NK-92 (cell line): Measurements from ENCODE around the gene SCFD2.
"Not testable (repeated sequence)": the region's sequence is repeated elsewhere in the genome, so short reads cannot be mapped to it uniquely, and the experiment has no call there.

ENCODE experiments used
- DNase-seq: peaks from one replicate; lab custom pipeline; 2025; ENCODE audit not compliant: unreplicated experiment; lab: John Stamatoyannopoulos, UW

The SCFD2 gene

DNA sequence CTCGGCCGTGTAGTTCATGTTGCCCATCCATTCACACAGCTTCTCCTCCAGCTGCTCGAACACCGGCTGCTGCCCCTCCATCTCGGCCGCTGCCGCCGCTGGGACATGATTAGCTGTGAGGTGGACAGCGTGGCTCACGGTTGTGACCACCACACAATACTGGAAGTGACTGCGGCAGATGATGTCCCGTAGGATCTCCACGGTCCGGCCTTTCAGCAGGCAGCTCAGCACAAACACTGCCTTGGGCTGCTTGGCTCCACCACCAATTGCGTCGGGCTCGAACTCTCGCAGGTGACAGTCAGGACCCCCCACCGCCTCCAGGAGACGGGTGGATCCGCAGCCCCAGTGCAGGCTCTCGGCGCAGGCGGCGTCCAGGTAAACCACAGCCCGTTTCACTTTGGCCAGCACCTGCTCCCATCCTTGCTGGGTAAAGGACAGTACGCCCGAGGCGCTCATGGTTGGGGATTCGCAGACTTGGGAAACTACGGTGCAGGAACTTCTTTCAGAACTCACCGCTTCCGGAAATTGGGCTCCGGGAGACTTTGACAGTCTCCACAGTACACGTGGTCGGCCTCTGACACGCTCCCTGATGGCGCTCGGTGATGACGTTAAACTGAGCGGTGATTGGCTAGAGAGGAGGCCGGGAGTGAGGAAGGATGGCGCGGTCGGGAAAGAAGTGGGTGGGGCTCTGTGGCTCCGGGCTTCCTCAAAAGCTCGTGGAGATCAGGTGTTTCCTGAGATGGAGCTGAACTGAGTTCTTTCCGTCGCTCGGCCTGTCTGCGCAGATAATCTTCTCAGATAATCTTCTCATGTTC lies at the start of gene SCFD2:
SCFD2 (minus strand) TSS at position 576 of the 815 bp plus-strand sequence.
- peak; percentile 74 for DNase-seq

DNA sequence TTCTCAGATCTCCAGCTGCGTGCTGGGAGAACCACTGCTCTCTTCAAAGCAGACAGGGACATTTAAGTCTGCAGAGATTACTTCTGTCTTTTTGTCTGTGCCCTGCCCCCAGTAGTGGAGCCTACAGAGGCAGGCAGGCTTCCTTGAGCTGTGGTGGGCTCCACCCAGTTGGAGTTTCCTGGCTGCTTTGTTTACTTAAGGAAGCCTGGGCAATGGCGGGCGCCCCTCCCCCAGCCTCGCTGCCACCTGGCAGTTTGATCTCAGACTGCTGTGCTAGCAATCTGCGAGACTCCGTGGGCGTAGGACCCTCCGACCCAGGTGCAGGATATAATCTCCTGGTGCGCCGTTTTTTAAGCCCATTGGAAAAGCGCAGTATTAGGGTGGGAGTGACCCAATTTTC lies 43.6 kb upstream of the SCFD2 start:
- DNase-seq = not testable (repeated sequence)

DNA sequence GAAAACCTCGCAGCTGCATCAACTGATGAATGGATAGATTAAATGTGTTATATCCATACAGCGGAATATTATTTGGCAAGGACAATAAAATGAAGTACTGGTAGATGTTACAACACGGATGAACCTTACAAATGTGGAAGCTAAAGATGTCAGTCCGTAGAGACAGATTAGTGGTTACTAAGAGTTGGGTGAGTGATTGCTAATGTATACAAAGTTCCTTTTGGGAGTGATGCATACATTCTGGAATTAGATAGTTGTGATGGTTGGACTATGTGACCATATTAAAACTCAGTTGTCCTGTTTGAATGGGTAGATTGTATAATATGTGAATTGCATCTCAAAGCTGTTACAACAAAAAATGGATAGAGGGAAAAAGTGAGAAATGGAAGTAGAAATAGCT lies 14.4 kb upstream of the SCFD2 start:
- no peak for DNase-seq

DNA sequence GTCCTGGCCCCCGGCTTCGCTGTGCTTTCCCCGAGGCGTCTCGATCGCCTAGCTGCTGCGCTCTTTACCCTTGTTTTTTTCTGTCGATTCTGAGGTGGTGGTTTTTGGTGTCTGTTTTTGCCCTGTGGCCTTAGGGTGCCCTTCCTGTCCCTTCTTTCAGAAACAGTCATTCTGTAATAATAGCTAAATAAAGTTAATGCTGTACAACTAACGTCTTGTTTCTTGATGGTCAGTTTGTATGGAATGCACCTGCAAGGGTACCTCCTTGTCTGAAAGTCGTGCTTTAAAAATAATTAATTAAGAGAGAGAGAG lies 12.3 kb upstream of the SCFD2 start:
- no peak for DNase-seq

DNA sequence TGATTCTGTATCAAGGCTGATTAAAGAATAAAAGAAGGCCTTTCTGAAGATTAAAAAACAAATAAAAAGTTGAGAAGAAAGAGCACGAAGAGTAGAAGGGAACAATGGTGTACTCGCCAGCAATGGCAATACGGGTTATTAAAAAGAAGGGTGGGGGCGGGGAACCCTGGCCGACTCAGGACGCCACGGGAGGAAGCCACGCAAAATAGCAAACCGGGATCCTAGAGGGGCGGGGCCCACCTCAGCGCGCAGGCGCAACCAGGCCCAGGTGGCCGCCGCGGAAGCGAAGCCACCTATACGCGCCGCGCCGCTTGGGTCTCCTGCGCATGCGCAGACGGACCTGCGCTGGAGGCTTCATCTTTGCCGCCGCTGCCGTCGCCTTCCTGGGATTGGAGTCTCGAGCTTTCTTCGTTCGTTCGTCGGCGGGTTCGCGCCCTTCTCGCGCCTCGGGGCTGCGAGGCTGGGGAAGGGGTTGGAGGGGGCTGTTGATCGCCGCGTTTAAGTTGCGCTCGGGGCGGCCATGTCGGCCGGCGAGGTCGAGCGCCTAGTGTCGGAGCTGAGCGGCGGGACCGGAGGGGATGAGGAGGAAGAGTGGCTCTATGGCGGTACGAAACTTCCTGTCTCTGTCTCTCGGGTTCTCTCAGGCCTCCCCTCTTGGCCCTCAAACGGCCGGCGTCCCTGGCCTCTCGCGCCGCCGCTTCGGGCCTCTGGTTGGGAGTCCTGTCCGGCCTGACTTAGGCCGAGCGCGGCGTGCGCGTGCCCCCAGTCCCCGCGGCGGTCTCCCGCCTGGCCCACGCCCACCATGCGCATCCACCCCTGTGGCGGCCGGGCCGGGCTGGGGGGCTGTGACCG lies 11.7 kb upstream of the SCFD2 start, which contains the start of gene FIP1L1:
FIP1L1 (plus strand) TSS at position 323 of the 852 bp plus-strand sequence; CDS start at position 521, 198 bp downstream.
- DNase-seq = peak; percentile 57

DNA sequence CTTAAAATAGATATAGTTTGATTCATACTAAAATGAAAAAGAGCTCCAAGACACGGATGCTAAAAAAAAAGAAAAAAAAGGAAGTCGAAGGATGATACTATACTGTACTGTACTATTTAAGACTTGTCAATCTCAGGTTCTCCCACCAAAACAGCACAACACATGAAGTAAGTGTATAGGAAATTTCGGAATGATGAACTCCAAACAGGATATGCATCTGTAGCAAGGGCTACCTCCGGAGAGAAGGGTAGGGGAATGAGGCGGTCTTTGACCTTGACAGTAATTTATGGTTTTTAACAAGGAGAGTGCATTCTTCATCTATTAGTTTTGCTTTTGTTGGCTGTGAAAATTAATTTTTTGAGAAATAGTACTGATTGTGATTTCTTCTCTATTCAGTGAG lies 11.0 kb upstream of the SCFD2 start:
- no peak for DNase-seq

DNA sequence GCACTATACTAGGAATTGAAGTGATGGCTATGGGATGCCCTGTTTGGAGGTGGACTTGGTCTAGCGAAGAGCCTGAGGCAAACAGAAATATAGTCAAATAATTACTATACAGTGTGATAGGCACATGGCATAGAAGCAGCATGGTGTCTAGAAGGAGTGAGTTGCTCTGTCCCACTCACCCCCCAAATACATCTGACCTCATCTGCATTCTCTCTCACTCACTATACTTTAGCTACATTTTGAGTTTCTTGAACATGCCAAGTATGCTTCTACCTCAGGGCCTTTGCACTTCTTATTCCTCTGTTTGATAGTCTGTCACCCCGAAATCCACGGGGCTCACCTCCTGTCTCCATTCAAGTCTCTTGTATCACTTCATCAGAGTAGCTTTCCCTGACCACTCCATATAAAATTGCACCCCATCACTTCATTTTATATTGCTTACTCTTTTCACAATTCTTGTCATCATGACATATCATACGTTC lies 9.0 kb upstream of the SCFD2 start:
- DNase-seq = no peak

DNA sequence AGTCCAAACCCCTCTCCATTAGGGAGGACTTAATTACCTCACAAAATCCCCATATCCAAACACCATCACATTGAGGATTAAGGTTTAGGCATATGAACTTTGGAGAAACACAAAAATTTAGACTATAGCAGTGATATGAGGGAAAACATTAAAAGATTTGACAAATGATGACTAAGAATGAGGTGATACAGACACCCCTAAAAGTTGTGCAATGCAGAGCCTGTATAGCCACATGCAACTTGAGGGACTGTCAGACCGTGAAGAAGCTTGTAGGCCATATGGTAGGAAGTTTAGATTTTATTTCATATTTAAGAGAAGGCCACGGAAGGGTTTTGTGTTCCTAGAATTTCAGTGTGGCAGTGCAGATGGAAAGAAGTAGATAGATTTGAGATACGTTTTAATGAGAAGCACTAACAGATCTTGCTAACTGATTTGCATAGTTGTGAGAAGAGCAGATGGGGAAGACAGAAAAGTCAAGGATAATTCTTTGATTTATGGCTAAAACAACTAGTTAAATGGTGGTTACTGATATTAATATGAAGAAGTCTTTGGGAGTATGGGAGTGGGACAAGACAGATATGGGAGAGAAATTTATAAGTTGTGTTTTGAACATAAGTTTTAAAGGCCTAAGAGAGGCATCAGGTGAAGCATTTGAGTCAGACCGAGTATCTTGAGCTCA lies 6.1 kb upstream of the SCFD2 start:
- no peak for DNase-seq

DNA sequence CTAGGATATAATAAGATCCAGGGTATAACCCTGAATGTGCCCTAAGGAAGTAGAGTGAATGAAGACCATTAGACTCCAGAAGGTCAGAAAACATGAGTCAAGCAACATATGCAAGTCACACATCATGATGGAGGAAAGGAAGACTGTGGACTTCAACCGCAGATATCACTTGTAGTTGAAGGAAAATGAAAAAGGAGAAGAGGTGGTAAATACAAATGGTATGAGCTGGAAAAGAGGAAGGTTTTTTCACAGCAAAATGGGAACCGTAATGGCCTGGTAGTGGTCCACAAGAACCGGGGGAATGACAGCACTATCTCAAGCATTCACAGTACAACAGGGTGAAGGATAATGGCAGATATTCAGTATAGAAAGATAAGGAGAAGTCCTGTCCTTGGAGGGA lies 5.2 kb upstream of the SCFD2 start:
- no peak for DNase-seq

DNA sequence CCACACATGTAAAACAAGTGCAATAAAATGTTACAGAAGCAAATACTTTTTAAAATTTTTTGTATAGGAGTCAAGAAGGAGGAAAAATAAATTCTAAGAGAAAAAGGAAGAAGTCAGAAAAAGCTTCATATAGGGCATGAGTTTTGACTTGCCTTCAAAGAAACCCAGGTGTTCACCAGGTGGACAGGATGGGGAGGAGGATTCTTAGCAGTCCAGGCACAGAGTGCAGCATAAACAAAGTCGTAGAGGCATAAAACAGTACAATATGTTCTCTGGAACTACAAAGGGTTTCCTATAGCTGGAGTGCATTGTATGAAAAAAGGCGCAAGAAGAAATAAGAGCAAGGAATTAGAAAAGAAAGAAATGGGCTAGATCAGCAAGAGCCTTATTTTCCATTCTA lies 1.9 kb upstream of the SCFD2 start:
- no peak for DNase-seq

DNA sequence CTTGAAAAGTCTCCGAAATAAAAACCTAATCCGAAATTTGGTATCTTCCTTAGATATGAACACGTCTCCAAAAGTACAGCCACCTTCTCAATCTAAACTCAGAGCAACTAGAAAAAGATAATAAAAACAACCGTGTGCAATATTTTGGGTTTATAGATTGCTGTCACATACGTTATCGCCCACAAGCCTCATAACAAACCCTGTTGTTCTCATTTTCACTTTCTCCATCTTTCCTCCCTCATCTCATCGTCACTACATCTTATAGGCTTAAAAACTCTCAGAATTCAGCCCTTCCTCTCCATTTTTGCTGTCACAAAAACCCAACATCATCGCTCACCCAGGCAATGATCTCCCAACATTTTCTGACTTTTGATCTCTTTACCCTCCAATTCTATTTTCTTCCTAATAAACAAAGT lies 448 bp upstream of the SCFD2 start:
- no peak for DNase-seq

DNA sequence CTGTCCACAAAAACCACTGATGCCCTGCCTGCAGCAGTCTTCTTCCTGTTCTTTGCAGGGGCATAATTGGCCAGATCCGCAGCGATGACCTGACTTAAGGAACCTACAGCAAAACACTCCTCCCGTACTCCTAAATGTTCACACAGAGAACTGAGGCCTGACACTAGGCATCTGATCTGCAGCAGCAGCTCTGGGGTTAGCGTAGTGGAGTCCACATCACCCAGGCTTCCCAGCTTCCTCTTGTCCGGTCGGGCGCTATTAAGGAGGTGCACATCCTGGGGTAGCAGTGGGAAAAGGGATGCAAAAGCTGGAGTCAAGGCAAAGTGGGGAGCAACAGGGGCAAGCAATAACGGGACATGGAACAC lies 758 bp downstream of the SCFD2 start:
- DNase-seq = no peak

DNA sequence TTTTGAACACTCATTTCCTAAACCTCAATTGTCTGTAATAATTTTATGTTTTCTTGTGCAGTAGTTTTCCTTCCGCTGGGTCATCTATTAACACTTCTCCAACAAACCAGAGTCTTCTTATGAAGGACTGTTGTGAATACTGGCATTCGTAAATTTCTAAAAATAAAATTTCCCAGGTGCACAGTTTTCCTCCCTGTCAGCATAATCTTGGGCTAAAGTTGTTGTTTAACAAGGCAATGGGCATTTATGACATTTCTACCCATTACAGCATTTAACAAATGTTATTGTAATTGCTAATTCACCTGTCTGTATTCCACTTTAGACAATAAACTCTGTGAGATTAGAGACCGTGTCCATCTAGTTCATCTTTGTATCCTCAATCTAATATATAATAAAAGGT lies 1.2 kb downstream of the SCFD2 start:
- no peak for DNase-seq

DNA sequence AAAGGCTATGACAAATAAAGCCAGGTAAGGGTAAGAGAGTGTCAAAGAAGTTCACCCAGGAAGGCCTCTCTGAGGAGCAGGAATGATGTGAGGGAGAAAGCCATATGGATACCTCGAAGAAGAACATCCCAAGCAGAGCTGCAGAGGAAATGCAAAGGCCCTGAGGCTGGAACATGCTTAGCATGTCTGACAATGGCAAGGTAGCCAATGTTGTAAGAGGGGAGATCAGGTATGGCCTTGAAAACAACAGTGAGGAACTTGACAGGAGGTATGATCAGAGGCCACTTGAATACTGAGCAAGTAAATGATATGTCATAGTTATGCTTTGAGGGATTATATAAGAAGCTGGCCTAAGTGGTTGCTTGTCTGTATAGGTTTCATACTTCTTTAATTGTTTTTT lies 3.8 kb downstream of the SCFD2 start:
- no peak for DNase-seq

DNA sequence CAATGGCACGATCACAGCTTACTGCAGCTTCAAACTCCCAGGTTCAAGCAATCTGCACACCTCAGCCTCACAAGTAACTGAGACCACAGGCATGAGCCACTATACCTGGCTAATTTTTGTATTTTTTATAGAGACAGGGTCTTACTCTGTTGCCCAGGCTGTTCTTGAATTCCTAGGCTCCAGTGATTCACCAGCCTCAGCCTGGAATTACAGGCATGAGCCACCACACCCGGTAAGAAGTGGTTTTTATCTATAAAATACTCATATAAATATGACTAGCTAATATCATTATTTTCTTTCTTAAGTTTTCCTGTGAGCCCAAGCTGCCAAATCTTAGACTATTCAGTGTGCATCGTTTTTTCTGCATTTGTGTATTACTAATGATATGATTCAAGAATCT lies 4.4 kb downstream of the SCFD2 start:
- DNase-seq = no peak

DNA sequence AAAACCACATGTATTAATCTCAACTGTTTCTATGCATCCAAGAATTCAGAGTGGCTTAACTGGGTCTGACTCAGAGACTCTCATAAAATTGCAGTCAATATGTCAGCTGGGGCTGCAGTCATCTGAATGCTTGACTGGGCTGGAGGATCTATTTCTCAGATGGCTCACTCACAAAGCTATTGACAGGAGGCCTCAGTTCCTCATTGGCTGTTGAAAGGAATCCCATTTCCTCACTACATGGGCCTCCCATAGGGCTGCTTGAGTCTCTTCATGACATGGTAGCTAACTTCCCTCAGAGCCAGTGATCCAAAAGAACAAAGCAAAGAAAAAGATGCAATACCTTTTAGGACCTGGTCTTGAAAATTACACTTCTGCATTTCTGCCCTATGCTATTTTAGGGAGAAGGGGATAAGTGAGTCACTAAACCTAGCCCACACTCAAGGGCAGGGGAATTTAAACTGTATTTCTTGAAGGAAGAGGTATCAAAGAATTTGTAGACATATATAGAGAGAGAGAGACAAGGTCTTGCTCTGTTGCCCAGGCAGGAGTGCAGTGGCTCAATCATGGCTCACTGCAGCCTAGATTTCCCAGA lies 9.8 kb downstream of the SCFD2 start:
- no peak for DNase-seq

DNA sequence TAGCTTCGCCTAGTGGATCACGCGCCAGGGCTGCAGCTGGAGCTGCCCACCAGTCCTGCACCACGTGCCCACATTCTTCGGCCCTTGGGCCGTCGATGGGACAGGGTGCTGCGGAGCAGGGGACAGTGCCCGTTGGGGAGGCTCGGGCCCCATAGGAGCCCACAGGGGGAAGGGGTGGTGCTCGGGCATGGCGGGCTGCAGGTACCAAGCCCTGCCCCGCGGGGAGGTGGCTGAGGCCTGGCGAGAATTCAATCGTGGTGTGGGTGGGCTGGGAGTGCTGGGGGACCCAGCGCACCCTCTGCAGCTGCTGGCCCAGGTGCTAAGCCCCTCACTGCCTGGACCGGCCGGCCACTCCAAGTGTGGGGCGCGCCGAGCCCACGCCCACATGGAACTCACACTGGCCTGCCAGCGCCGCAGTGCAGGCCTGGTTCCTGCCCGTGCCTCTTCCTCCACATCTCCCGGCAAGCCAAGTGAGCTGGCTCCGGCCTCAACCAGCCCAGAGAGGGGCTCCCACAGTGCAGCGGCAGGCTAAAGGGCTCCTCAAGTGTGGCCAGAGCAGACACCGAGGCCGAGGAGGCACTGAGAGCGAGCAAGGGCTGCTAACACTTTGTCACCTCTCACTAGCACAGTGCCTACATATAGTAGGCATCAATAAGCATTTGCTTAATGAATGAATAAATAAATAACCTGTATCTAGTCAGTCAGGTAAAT lies 11.7 kb downstream of the SCFD2 start:
- no peak for DNase-seq

DNA sequence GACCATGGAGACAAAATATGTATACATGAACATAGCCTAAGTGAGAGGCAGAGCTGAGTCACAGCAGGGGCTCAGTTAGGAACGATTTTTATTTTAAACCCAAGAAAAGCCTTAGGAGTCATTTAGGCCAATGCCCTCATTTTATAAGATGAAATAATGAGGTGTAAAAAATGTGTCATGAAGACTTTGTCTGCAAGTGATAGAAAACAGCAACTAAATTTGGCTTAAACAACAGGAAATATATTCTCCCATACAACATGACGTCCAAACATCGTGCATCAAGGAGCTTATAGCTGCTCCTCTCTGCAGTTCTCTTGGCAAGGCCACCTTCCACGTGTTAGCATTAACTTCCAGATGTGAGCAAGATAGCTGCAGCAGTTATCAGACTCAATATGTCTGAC lies 16.8 kb downstream of the SCFD2 start:
- DNase-seq = no peak

DNA sequence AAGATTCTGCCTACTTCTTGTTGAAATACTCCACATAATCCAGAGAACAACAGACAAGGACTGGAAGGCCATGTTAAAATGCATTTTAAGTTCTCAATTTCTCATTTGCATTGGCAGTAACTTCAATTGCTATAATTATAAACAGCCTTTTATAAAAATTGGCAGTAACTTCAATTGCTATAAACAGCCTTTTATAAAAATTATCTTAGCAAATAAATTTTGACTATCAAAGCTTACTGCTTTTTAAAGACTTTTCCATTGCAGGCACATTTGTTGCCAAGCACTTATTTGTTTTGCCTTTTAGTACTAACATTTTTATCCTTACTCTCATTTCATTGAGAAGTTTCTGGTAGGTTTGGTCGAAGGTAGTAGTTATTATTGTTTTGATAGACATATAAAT lies 17.8 kb downstream of the SCFD2 start:
- DNase-seq = no peak

DNA sequence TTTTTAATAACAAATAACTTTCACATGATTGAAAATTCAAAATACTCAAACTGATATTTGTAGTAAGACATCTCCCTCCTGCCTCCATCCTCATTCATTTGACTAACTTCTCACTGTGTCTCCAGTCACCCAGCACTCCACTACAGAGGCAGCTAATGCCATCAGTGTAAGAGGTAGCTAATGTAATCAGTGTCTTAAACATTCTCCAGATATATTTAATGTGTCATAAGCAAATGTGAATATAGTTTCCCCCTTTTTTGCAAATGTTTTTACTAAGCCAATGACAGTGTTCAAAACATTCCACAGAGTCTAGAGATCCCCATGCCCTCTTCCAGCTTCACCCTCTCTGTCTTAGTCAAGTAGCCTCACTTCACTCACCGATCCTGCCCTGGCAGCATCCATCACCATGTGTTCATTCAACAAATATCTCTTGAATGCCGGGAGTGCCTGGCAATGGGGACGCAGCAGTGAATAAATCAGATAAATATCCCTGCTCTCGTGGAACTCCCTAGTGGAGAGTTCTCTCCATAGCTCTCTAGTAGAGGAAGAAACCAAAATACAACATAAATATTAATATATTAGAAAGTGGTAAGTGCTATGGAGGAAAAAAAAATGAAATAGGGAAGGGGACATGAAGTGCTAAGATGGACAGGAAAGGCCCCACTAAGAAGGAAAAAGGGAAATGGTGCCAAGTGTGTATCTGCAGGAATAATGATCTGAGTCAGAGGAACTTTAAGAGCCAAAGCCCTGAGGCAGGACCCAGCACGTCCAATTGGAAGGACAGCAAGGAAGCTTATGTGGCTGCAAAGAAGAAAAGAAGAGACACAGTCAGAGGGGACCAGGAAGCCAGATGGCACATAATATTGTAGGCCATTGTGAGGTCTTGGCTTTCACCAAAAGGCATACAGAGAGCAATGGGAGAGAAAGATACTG lies 18.7 kb downstream of the SCFD2 start:
- DNase-seq = no peak
